ENCODE results near the gene GAN. TPM values are rescaled to one million over a fixed set of nuclear protein-coding genes. Genes with fewer than 3 reads are reported as not detected.
"Not testable (repeated sequence)": the region's sequence is repeated elsewhere in the genome, so short reads cannot be mapped to it uniquely, and the experiment has no call there.

The GAN gene
- polyA plus RNA-seq, 4 donors, result 1.9 to 3.0 (median 2.5) TPM

GRCh38 chr16:81307770-81308169 is 7.0 kb upstream of the GAN start:
- no peak for DNase-seq (ENCODE audit: low read depth in 4 of 4, low spot score in 3 of 4)

- no peak for DNase-seq (ENCODE audit: low read depth in 4 of 4, low spot score in 3 of 4)
Measured at GRCh38 chr16:81310045-81310644, 4.6 kb upstream of the GAN start.

GRCh38 chr16:81311762-81312161 is 3.0 kb upstream of the GAN start:
- DNase-seq (ENCODE audit: low read depth in 4 of 4, low spot score in 3 of 4), result no peak

DNA sequence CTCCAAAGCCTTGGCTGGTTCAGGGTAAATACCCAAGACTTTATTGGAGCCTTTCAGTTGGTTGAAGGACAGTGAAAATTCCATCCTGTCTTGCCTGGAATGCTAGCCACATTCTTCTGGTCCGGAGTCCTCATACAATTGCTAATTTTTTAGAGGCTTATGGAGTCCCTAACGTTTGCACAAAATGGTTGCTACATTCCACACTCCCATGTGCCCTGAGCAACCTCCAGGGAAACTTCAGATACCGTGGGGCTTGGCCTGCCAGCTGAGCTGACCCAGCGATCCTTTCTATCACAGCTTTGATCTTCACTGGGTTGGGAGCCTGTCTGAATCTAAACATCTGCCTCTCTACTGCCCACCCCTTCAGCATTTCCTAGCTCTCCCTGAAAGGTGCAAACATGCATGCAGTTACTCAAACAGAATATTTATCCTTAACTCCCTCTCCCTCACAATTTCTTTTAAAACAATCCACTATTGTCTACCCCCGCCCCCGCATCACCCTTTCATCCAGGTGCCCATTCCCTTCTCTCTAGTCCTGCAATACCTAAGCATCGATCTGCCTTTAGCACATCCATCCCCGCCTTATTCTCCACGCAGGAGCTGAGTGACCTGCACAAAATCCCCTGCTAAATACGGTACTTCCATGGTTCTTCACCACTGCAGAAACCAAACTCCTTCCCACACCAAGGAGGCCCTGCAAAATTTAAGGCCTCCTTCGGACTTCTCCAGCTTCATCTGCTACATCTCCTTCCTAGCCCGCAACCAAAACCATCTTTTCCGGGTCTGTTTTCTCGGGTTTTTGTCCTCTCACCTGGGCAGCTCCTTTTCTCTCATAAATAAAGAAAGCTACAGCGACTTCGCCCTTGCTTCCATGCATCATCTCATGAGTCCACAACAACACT is 810 bp upstream of the GAN start:
- peak in 1 of 4 donors; percentile 19 for DNase-seq (ENCODE audit: low read depth in 4 of 4, low spot score in 3 of 4)

DNA sequence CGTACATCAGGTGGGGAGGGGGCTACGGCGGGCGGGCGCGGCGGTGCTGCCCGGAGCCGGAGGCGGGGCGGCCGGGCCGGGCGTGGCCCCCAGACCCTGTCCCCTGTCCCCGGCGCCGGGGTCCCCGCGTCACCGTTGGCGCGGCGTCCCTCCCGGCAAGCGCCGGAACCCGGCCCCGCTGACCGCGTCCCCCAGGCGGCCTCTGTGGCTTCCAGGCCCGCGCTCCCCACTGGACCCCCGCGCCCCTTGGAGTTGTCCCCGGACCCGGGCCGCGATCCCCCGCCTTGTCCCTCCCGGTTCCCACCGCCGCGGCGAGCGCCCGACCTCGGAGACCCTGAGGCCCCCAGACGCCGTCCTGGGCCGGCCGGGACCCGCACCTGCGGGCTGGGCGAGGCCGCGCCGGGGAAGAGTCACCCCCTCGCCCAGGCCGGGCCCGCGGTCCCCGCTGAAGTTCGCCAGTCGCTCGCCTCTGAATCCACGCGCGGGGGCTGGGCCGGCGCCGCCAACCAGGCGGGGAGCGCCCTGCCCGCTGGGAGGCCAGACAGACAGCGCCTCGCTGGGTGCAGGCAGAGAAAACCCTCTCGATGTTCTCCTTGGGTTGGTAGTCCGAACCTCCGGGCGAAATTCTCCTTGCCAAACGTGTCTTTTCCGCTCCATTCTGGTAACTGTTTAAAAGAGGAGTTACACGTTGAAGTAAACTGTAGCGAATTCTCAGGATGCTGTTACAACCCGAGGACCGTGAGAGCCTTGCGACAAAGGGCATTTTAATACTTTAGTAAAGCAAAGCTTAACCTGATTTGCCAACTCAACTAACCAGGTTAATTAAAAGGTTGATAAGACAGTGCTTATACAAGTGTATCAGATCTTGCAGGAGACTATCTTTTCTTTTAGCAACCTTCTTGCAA is 761 bp downstream of the GAN start:
- DNase-seq (ENCODE audit: low read depth in 4 of 4, low spot score in 3 of 4), result peak in 2 of 4 donors; percentile 12 to 23

- DNase-seq (ENCODE audit: low read depth in 4 of 4, low spot score in 3 of 4), result no peak
Measured at GRCh38 chr16:81316176-81316496, 1.4 kb downstream of the GAN start.

DNA sequence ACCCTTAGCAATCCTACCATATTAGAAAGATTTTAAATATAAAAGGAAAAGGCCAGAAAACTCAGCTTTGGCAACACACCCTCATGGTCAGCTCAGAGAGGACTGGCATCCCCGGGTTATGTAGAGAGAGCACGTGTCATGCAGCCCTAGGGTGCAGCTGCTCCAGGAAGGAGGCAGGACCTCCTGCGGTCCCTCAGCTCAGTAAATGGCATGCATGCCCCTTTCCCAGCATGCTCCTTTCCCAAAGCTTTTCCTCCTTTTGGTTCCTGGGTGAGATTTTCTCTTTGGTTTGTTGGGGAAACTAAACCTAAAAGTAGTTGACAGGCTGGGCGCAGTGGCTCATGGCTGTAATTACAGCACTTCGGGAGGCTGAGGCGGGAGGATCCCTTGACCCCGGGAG is 3.9 kb downstream of the GAN start:
- no peak for DNase-seq (ENCODE audit: low read depth in 4 of 4, low spot score in 3 of 4)

GRCh38 chr16:81319221-81319912 is 4.6 kb downstream of the GAN start:
- DNase-seq (ENCODE audit: low read depth in 4 of 4, low spot score in 3 of 4), result no peak

DNA sequence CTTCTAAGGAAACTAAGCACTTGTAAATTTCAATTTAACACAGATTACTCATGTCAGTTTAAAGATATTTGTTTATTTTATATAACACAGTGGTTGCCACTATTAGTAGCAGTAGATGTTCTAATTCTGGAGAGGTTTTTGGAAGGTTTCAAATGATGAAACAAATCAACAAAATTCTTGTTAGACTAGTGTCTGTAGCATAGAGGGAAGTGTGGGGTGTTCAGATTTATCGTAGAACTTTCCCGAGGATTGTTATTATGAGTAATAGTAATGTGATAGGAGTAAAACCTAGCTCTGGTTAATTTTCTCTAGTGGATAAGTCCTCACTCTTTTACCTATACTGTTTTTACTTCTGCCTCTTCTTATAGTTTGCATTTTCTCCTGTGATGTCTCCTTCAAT is 6.3 kb downstream of the GAN start:
- DNase-seq (ENCODE audit: low read depth in 4 of 4, low spot score in 3 of 4), result no peak

GRCh38 chr16:81321536-81321935 is 6.8 kb downstream of the GAN start:
- no peak for DNase-seq (ENCODE audit: low read depth in 4 of 4, low spot score in 3 of 4)

GRCh38 chr16:81324808-81325207 is 10.0 kb downstream of the GAN start:
- DNase-seq (ENCODE audit: low read depth in 4 of 4, low spot score in 3 of 4), result no peak

DNA sequence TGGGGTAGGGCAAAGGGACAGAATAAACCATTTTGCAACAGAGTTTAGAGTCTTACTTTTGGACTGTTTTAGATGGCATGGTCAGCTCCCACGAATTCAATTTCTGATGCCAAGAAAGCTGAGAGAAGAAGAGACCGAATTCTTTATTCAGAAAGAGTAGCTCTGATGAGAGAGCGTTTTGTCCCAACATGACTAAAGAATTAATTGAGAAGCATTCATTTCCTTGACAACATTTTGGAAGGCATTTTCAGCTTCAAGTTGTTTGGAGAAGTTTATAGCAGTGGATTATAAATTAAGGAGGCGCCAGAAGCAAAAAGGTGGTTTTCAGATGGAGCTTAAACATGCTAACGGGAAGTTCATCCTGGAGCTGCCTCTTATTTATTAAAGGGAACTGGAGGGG is 12.2 kb downstream of the GAN start:
- DNase-seq (ENCODE audit: low read depth in 4 of 4, low spot score in 3 of 4), result no peak

DNA sequence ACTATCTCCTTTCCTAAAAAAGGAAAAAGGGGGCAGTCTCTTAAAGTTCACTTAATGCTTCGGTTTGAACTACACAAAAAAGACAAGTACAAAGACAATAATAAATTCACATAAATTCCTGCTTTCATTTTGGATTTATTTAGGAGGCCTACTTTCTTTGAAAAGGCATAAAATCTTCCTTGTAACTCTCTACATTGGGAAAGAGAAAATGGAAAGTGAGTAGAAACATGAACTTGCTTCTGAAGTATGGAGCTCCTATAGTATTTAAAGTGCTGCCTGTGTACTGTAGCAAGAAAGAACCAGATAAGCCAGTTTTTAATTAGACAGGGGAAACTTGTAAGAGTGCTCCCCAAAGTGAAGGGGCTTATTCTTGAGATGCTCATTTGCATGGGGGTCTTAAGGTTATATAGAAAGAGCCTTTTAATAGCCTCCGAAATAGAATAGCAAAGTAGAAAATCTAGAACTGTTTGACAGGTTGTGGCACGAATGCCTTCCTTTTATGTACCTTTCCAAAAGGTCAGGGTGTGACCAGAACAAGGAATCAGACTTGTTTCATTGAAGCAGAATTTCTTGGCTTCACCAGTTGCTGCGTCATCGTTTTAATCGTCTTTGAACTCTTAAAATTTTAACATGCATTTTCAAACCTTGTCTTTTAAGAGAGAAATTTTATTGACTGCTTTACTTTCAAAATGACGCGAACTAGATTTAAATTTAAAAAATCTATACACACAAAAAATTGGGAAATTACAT is 12.9 kb downstream of the GAN start:
- no peak for DNase-seq (ENCODE audit: low read depth in 4 of 4, low spot score in 3 of 4)

DNA sequence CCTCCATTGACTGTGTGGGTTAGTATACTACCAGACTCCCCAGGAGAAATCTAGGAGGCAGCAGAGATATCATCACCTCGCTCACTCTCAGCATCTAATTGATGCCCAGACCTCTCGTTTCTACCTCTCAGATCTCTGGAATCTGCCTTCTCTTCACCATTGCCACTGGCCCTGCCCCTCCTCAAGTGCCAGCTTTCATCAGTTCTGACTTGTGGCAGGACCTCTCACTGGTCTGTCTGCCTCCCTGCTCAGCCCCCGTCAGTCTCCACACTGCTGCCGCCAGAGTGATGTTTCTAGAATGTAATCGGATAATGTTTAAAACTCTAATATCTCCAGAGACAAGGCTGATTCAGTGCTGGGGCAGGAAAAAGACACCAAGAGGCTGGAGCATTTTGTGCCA is 15.2 kb downstream of the GAN start:
- DNase-seq (ENCODE audit: low read depth in 4 of 4, low spot score in 3 of 4), result no peak

DNA sequence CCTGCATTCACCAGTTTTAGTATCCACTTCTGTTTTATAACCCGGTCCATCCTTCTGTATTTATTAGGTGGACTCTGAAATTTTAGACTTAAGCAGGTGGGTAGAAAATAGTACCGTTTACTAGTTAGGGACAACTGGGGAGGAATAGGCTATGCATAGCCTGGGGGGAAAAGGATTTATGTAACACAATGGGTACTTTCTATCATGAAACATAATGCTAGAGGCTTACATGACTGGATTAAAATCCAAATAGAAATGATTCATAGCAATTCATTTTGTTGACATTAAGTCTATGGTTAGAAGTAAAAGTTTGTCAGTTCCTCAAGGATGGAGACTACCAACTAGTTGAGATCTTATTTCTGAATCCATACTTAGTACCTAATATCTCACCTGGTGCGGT is 18.6 kb downstream of the GAN start:
- DNase-seq (ENCODE audit: low read depth in 4 of 4, low spot score in 3 of 4), result no peak

GRCh38 chr16:81335669-81336068 is 20.9 kb downstream of the GAN start:
- DNase-seq (ENCODE audit: low read depth in 4 of 4, low spot score in 3 of 4), result no peak

DNA sequence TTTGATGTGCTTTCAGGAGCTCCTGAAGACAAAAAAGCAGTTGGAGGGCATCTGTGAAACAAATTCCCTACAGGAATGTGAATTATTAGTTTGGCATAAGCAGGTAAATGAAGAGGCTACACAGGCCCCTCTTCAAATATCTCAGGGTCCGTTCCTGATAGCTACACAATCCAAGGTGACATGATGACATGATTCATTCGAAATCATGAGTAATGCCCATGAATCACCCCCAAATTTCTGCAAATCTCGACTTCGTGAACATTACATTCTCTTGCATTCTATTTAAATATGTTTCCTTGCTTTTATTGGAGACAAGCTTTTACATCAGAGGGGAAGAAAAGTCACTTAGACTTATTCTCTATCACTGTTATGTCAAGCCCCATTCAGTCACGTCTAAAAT is 22.3 kb downstream of the GAN start:
- no peak for DNase-seq (ENCODE audit: low read depth in 4 of 4, low spot score in 3 of 4)

GRCh38 chr16:81345172-81345571 is 30.4 kb downstream of the GAN start:
- not testable (repeated sequence) for DNase-seq (ENCODE audit: low read depth in 4 of 4, low spot score in 3 of 4)

GRCh38 chr16:81347425-81347824 is 32.7 kb downstream of the GAN start:
- no peak for DNase-seq (ENCODE audit: low read depth in 4 of 4, low spot score in 3 of 4)

Measured in right renal pelvis (tissue), 4 donors.